SU-DHL-6 (cell line): ENCODE results near the gene NRF1.

Source experiments
- H2AFZ ChIP-seq: fragments of 200-600 bp; sonication (generic); 2 replicates; pipeline ENCODE4 v1.6.1; 2014; ENCODE audit warnings: low read depth, mild to moderate bottlenecking, moderate library complexity, mixed read lengths, antibody characterized with exemption, low read length; ENCODE audit not compliant: severe bottlenecking
- H3F3A ChIP-seq: fragments of 200-600 bp; shearing (Covaris generic); 2 replicates; pipeline ENCODE4 v1.6.0; 2016; ENCODE audit warnings: antibody characterized with exemption, mild to moderate bottlenecking; ENCODE audit not compliant: insufficient read depth
- H3K27ac ChIP-seq: fragments of 200-600 bp; sonication (generic); 2 replicates; pipeline ENCODE4 v1.5.1; 2016; ENCODE audit warnings: low read depth, mild to moderate bottlenecking, low read length, moderate library complexity, mixed read lengths
- H3K27me3 ChIP-seq: fragments of 200-600 bp; sonication (generic), shearing (Covaris generic); 2 replicates; pipeline ENCODE4 v1.6.0; 2014; ENCODE audit warnings: mild to moderate bottlenecking, low read length
- H3K36me3 ChIP-seq: fragments of 200-600 bp; sonication (generic); 2 replicates; pipeline ENCODE4 v1.6.1; 2014; ENCODE audit warnings: mild to moderate bottlenecking, low read length, mixed read lengths
- H3K4me2 ChIP-seq: fragments of 300-600, 200-600 bp; shearing (Covaris generic), sonication (generic); 2 replicates; pipeline ENCODE4 v1.6.0; 2014; ENCODE audit warnings: low read length, low read depth, mild to moderate bottlenecking; ENCODE audit not compliant: poor library complexity, severe bottlenecking
- H3K4me3 ChIP-seq: fragments of 200-600 bp; sonication (generic); 2 replicates; pipeline ENCODE4 v1.5.1; 2014; ENCODE audit warnings: antibody characterized with exemption, low read length, mild to moderate bottlenecking, mixed read lengths; ENCODE audit not compliant: insufficient read depth, poor library complexity, severe bottlenecking
- H3K79me2 ChIP-seq: fragments of 200-600 bp; sonication (generic); 2 replicates; pipeline ENCODE4 v1.6.1; 2014; ENCODE audit warnings: mild to moderate bottlenecking, low read length, moderate library complexity; ENCODE audit not compliant: insufficient read depth
- H3K9ac ChIP-seq: fragments of 200-600 bp; sonication (generic); 2 replicates; pipeline ENCODE4 v1.7.0; 2014; ENCODE audit warnings: mild to moderate bottlenecking, low read length
- H3K9me2 ChIP-seq: fragments of 200-600 bp; sonication (generic); replicated peaks from 2 replicates; pipeline ENCODE4 v1.6.1; 2014; ENCODE audit warnings: low read length; ENCODE audit not compliant: insufficient read depth
- H3K9me3 ChIP-seq: fragments of 200-600 bp; sonication (generic); 2 replicates; pipeline ENCODE4 v1.6.1; 2014; ENCODE audit warnings: low read length, mixed read lengths; ENCODE audit not compliant: insufficient read depth
- H4K20me1 ChIP-seq: fragments of 200-600 bp; sonication (generic); 2 replicates; pipeline ENCODE4 v1.6.1; 2014; ENCODE audit warnings: low read depth, mild to moderate bottlenecking, antibody characterized with exemption, low read length, moderate library complexity, mixed read lengths
- CTCF ChIP-seq: fragments of 200-600 bp; sonication (generic); IDR thresholded peaks from one replicate; pipeline ENCODE4 v1.5.1; 2017; ENCODE audit warnings: antibody characterized with exemption, mild to moderate bottlenecking, low read length, moderate library complexity; ENCODE audit not compliant: insufficient read depth, poor library complexity, severe bottlenecking
- EZH2phosphoT487 ChIP-seq: fragments of 200-600 bp; sonication (generic), shearing (Covaris generic); conservative IDR thresholded peaks from 2 replicates; pipeline ENCODE4 v1.6.1; 2018; ENCODE audit warnings: mild to moderate bottlenecking, antibody characterized with exemption, low read length, moderate library complexity, mixed read lengths

The NRF1 gene

GRCh38 chr7:129569326-129569725 is 42.2 kb upstream of the NRF1 start:
- Histone ChIP-seq H2AFZ (no peak overlapping the region), H3K27me3 (no peaks in the 10 kb centered on the region), H3K9me2 (no peaks in the 10 kb centered on the region), H3K79me2 (no peaks in the 10 kb centered on the region), H3K36me3 (no peaks in the 10 kb centered on the region), H3F3A (no peaks in the 10 kb centered on the region), H3K27ac (no peak overlapping the region), H3K4me3 (no peak overlapping the region), H4K20me1 (no peaks in the 10 kb centered on the region), H3K9me3 (no peaks in the 10 kb centered on the region), H3K9ac (no peak overlapping the region), H3K4me2 (no peak overlapping the region)
- no peak for TF ChIP-seq EZH2phosphoT487
- no peak for TF ChIP-seq CTCF

- no peaks in the 10 kb centered on the region for H4K20me1 ChIP-seq
- H3K27me3 ChIP-seq: no peaks in the 10 kb centered on the region
- no peak overlapping the region for H2AFZ ChIP-seq
- no peak overlapping the region for H3K27ac ChIP-seq
- no peaks in the 10 kb centered on the region for H3K9me3 ChIP-seq
- H3K9me2 ChIP-seq: no peaks in the 10 kb centered on the region
- H3K79me2 ChIP-seq: no peaks in the 10 kb centered on the region
- no peak overlapping the region for H3K4me3 ChIP-seq
- H3K36me3 ChIP-seq: no peaks in the 10 kb centered on the region
- no peak overlapping the region for H3K4me2 ChIP-seq
- no peaks in the 10 kb centered on the region for H3F3A ChIP-seq
- H3K9ac ChIP-seq: no peak overlapping the region
- no peak for TF ChIP-seq EZH2phosphoT487
- no peak for TF ChIP-seq CTCF
These were observed 41.7 kb upstream of the NRF1 start for GRCh38 chr7:129569811-129570215.

- Histone ChIP-seq H3K9me2 (no peaks in the 10 kb centered on the region), H3K79me2 (no peaks in the 10 kb centered on the region), H3K4me3 (no peak overlapping the region), H3K9me3 (no peaks in the 10 kb centered on the region; the same call in 1 of the 2 replicates), H3K9ac (no peak overlapping the region), H3F3A (no peaks in the 10 kb centered on the region), H3K27me3 (no peaks in the 10 kb centered on the region), H4K20me1 (no peaks in the 10 kb centered on the region), H3K4me2 (no peak overlapping the region), H2AFZ (no peak overlapping the region), H3K36me3 (no peaks in the 10 kb centered on the region), H3K27ac (no peak overlapping the region)
- no peak for TF ChIP-seq EZH2phosphoT487
- TF ChIP-seq CTCF: no peak
These were observed 40.3 kb upstream of the NRF1 start for GRCh38 chr7:129571201-129571600.
